Endodermal cell (in vitro differentiated cells): ENCODE data around the gene VPS4B. TPM values are rescaled to one million over a fixed set of nuclear protein-coding genes. Genes with fewer than 3 reads are reported as not detected.

Experiments used
- DNase-seq: peaks from one replicate; pipeline ENCODE4 v3.0.0-alpha.2; 2017
- H3K27ac ChIP-seq: 2 replicates; pipeline ENCODE4 v1.5.1; 2013; ENCODE audit warnings: mild to moderate bottlenecking, low read depth, low read length, moderate library complexity
- H3K27me3 ChIP-seq: 2 replicates; pipeline ENCODE4 v1.6.1; 2013; ENCODE audit warnings: mild to moderate bottlenecking, low read length, moderate library complexity; ENCODE audit not compliant: insufficient read depth, control insufficient read depth, poor library complexity, severe bottlenecking
- H3K36me3 ChIP-seq: 2 replicates; pipeline ENCODE4 v1.7.0; 2013; ENCODE audit warnings: mild to moderate bottlenecking, low read length, moderate library complexity; ENCODE audit not compliant: control insufficient read depth, insufficient read depth
- H3K4me1 ChIP-seq: one replicate; pipeline ENCODE4 v1.7.0; 2013; ENCODE audit warnings: low read length; ENCODE audit not compliant: control insufficient read depth, insufficient read depth
- H3K4me3 ChIP-seq: 2 replicates; pipeline ENCODE4 v1.5.1; 2013; ENCODE audit warnings: mild to moderate bottlenecking, low read length, moderate library complexity
- H3K9ac ChIP-seq: 2 replicates; pipeline ENCODE4 v1.6.1; 2013; ENCODE audit warnings: mild to moderate bottlenecking, low read length, moderate library complexity; ENCODE audit not compliant: poor library complexity, severe bottlenecking; ENCODE audit errors: extremely low read depth
- H3K9me3 ChIP-seq: 2 replicates; pipeline ENCODE4 v1.6.1; 2013; ENCODE audit warnings: mild to moderate bottlenecking, low read length, moderate library complexity; ENCODE audit not compliant: control insufficient read depth
- H3K27ac Mint-ChIP-seq: 2 replicates; pipeline ENCODE4 v1.8.0; 2020; ENCODE audit warnings: mixed read lengths
- H3K27me3 Mint-ChIP-seq: 2 replicates; pipeline ENCODE4 v1.8.0; 2021; ENCODE audit warnings: mild to moderate bottlenecking, mixed read lengths; ENCODE audit not compliant: insufficient read depth
- H3K36me3 Mint-ChIP-seq: 2 replicates; pipeline ENCODE4 v1.8.0; 2020; ENCODE audit warnings: low read depth, mixed read lengths
- H3K4me1 Mint-ChIP-seq: 2 replicates; pipeline ENCODE4 v1.8.0; 2020; ENCODE audit warnings: mixed read lengths
- H3K4me3 Mint-ChIP-seq: 2 replicates; pipeline ENCODE4 v1.8.0; 2020; ENCODE audit warnings: mild to moderate bottlenecking, moderate library complexity, mixed read lengths
- H3K9me3 Mint-ChIP-seq: 2 replicates; pipeline ENCODE4 v1.8.0; 2020; ENCODE audit warnings: mild to moderate bottlenecking, mixed read lengths
- CTCF ChIP-seq: fragments of 200-600 bp; sonication (generic); conservative IDR thresholded peaks from 2 replicates; pipeline ENCODE4 v1.5.0; 2021; ENCODE audit warnings: antibody characterized with exemption, mild to moderate bottlenecking
- WGBS, 2 experiments: methylation state at CpG; one replicate each; pipeline versions ENCODE4 v1.1.5 to v1.1.7; 2013; ENCODE audit warnings: missing lambda C conversion rate in 2 of 2, mixed read lengths in 1 of 2; ENCODE audit not compliant: insufficient coverage in 1 of 2, insufficient read length in 1 of 2; 5-methylcytosine and 5-hydroxymethylcytosine counted together
- long read RNA-seq, 4 experiments: library from polyadenylated mRNA in 2 of 4; library from RNA in 1 of 4; library from capped mRNA in 1 of 4; stranded (forward) in 3 of 4; unstranded in 1 of 4; transcript quantifications; one replicate each; pipeline ENCODE4 v2.0.0, GENCODE V29; 2020 to 2021; ENCODE audit warnings: inconsistent platforms in 1 of 4
- polyA plus RNA-seq, 2 experiments: library from polyadenylated mRNA; stranded (reverse); fragments of 50-300 nt; gene quantifications; one replicate each; pipeline ENCODE4 v1.2.3, GENCODE V29; 2013
- total RNA-seq, 2 donors: library from RNA; stranded (reverse); fragmentation: NEBNext Ultra II Directional in 1 of 2; extraction: Animal tissue kit (Norgen Biotek cat#: 25700) in 1 of 2; gene quantifications; 2 replicates in 1 of 2; 3 replicates in 1 of 2; pipeline ENCODE4 v1.2.1, GENCODE V29; 2021

VPS4B gene
- total RNA-seq, result 10 to 100 TPM; 44.7 to 46.1 TPM
- polyA plus RNA-seq (2013, experiment 1 of 2), result 23.7 TPM
- 22.8 TPM for polyA plus RNA-seq (2013, experiment 2 of 2)
- long read RNA-seq, experiment 1, partial matches to known transcripts, result 7 of 17 reads
- long read RNA-seq, experiment 1, other reads (novel, unspliced or antisense), result 6 of 17 reads
- long read RNA-seq, experiment 2, transcript VPS4B-201 (11 exons, 3,324 nt), result major isoform, 89 of 107 reads
- long read RNA-seq, experiment 2, partial matches to known transcripts, result 2 of 107 reads
- long read RNA-seq, experiment 2, other reads (novel, unspliced or antisense), result 16 of 107 reads
- long read RNA-seq, experiment 3, transcript VPS4B-201 (11 exons, 3,324 nt), result major isoform, 146 of 157 reads
- long read RNA-seq, experiment 3, partial matches to known transcripts, result 2 of 157 reads
- long read RNA-seq, experiment 3, other reads (novel, unspliced or antisense), result 9 of 157 reads
- long read RNA-seq, experiment 4, transcript VPS4B-201 (11 exons, 3,324 nt), result major isoform, 9 of 14 reads
- long read RNA-seq, experiment 4, partial matches to known transcripts, result 3 of 14 reads
- long read RNA-seq, experiment 4, other reads (novel, unspliced or antisense), result 1 of 14 reads

- Histone ChIP-seq H3K27me3 (no peaks in the 10 kb centered on the region), H3K9ac (peak within 1 kb of the TSS; percentile 88), H3K4me3 (peak within 1 kb of the TSS; percentile 87), H3K9me3 (no peaks in the 10 kb centered on the region), H3K36me3 (peaks cover 19% of the 10 kb centered on the region), H3K4me1 (no peaks in the 10 kb centered on the region), H3K27ac (peak within 1 kb of the TSS; percentile 84)
- no peak for TF ChIP-seq CTCF
- DNase-seq, result peak; percentile 100
- H3K9me3 Mint-ChIP-seq, result no peaks in the 10 kb centered on the region
- H3K27me3 Mint-ChIP-seq, result no peaks in the 10 kb centered on the region
- peak within 1 kb of the TSS; percentile 99 for H3K4me3 Mint-ChIP-seq
- peak within 1 kb of the TSS; percentile 99 for H3K27ac Mint-ChIP-seq
- peaks cover 12% of the 10 kb centered on the region for H3K4me1 Mint-ChIP-seq
- H3K36me3 Mint-ChIP-seq, result peaks cover 13% of the 10 kb centered on the region
- WGBS, 2 experiments, result 0% methylated on average over 18 to 55 of the region's 58 CpGs
Measured at GRCh38 chr18:63422087-63422863, at the start of gene VPS4B. TSS of gene VPS4B (minus strand) at chr18:63422476. CDS start at chr18:63422259, 217 bp downstream.

GRCh38 chr18:63470751-63471150 is 48.5 kb upstream of the VPS4B start:
- H3K36me3 ChIP-seq, result no peaks in the 10 kb centered on the region
- peaks cover 8% of the 10 kb centered on the region for H3K4me1 ChIP-seq
- Mint-ChIP-seq H3K36me3 (no peaks in the 10 kb centered on the region), H3K27ac (no peak overlapping the region), H3K4me3 (no peak overlapping the region), H3K4me1 (peaks cover 15% of the 10 kb centered on the region), H3K27me3 (no peaks in the 10 kb centered on the region), H3K9me3 (no peaks in the 10 kb centered on the region)
- H3K9me3 ChIP-seq, result no peaks in the 10 kb centered on the region
- H3K27ac ChIP-seq, result no peak overlapping the region
- no peaks in the 10 kb centered on the region for H3K27me3 ChIP-seq
- H3K9ac ChIP-seq, result no peak overlapping the region
- no peak overlapping the region for H3K4me3 ChIP-seq
- WGBS, 2 experiments, result 90 to 95% methylated on average over 7 to 11 of the region's 12 CpGs
- DNase-seq, result no peak
- no peak for TF ChIP-seq CTCF

- H3K4me3 ChIP-seq, result no peak overlapping the region
- no peak overlapping the region for H3K9ac ChIP-seq
- H3K4me1 Mint-ChIP-seq, result peaks cover 15% of the 10 kb centered on the region
- no peak for DNase-seq
- H3K9me3 ChIP-seq, result no peaks in the 10 kb centered on the region
- no peaks in the 10 kb centered on the region for H3K9me3 Mint-ChIP-seq
- H3K27me3 ChIP-seq, result no peaks in the 10 kb centered on the region
- WGBS, 2 experiments, result 100% methylated on average over 1 of the region's 3 CpGs
- no peaks in the 10 kb centered on the region for H3K36me3 ChIP-seq
- no peak overlapping the region for H3K27ac Mint-ChIP-seq
- TF ChIP-seq CTCF, result no peak
- peaks cover 8% of the 10 kb centered on the region for H3K4me1 ChIP-seq
- no peaks in the 10 kb centered on the region for H3K36me3 Mint-ChIP-seq
- no peak overlapping the region for H3K4me3 Mint-ChIP-seq
- no peak overlapping the region for H3K27ac ChIP-seq
- no peaks in the 10 kb centered on the region for H3K27me3 Mint-ChIP-seq
Measured at GRCh38 chr18:63468575-63468974, 46.3 kb upstream of the VPS4B start.
